ENCODE results near the gene CROCC2.

The CROCC2 gene

DNA sequence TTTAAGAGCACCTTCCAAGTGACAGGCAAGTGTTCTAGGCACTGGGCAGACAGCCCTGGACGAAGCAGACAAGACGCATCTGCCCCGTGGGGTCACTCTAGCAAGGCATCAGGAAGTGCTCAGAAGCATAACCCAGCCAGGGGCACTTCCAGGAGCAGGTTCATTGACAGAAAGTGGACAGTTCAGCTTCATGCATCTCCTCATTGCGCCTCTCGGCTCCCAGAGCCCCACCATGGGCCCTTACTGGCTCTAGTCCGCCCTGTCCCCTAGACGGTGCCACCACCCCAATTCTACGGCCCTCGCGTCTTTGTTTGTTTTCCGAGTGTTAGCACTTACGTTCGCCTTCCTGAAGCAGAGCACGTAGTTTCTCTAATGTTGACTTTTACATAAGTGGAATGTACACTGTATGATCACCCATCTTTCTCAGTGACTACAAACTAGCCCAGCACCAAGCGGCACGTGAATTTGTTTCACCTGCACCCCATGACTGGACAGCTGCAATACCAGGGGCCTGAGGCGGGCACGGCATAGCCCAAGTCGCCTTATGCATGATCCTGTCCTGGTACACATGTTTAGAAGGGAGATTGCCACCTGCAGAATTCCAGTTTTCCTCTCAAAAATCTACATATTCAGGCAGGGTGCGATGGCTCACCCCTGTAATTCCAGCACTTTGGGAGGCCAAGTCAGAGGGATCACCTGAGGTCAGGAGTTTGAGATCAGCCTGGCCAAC lies 125.5 kb downstream of the CROCC2 start:
- no peak overlapping the region for H3K4me3 ChIP-seq (ENCODE audit: low read depth, low read length)
- peaks cover 32% of the 10 kb centered on the region for H3K27me3 ChIP-seq (ENCODE audit: control insufficient read depth, insufficient read depth, low read length)
- H3K27ac ChIP-seq (ENCODE audit: low read depth, low read length) = no peak overlapping the region
- H3K9ac ChIP-seq (ENCODE audit: low read length) = no peak overlapping the region
- peaks cover 8% of the 10 kb centered on the region for H3K4me1 ChIP-seq (ENCODE audit: control insufficient read depth, insufficient read depth, low read length)
- H3K36me3 ChIP-seq (ENCODE audit: control insufficient read depth, insufficient read depth, low read length) = no peaks in the 10 kb centered on the region
- peaks cover 8% of the 10 kb centered on the region; the same call in 1 of the 2 replicates for H3K9me3 ChIP-seq (ENCODE audit: control insufficient read depth, insufficient read depth, low read depth, low read length)

DNA sequence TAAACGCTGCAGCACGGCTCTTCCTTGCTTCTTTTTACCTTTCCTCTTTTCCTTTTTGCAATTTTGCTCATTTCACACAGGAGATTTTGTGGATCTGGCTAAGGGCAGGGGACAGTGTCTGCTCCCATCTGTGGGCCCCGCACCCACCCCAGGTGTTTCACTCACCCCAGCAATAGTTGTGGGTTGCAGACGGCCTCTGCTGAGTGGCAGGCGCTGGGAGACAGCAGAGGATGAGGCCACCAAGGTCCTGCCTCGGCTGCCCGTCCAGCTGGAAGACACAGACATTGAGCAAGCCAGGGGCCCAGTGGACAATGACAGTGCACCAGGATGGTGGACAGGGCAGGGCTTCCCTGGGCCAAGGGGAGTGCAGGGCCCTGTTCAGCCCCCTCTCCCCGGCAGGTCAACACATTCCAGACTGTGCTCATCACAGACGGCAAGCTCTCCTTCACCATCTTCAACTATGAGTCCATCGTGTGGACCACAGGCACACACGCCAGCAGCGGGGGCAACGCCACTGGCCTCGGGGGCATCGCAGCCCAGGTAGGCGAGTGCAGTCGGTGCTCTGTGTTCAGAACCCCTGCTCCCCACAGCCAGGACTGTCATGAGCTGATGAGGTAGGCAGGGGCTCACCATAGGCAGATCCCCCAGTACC lies 127.3 kb downstream of the CROCC2 start:
- H3K27me3 ChIP-seq (ENCODE audit: control insufficient read depth, insufficient read depth, low read length) = peaks cover 51% of the 10 kb centered on the region
- no peak overlapping the region for H3K27ac ChIP-seq (ENCODE audit: low read depth, low read length)
- no peak overlapping the region for H3K4me3 ChIP-seq (ENCODE audit: low read depth, low read length)
- H3K9me3 ChIP-seq (ENCODE audit: control insufficient read depth, insufficient read depth, low read depth, low read length) = no peaks in the 10 kb centered on the region
- H3K36me3 ChIP-seq (ENCODE audit: control insufficient read depth, insufficient read depth, low read length) = no peaks in the 10 kb centered on the region
- no peak overlapping the region for H3K9ac ChIP-seq (ENCODE audit: low read length)
- peaks cover 11% of the 10 kb centered on the region for H3K4me1 ChIP-seq (ENCODE audit: control insufficient read depth, insufficient read depth, low read length)

DNA sequence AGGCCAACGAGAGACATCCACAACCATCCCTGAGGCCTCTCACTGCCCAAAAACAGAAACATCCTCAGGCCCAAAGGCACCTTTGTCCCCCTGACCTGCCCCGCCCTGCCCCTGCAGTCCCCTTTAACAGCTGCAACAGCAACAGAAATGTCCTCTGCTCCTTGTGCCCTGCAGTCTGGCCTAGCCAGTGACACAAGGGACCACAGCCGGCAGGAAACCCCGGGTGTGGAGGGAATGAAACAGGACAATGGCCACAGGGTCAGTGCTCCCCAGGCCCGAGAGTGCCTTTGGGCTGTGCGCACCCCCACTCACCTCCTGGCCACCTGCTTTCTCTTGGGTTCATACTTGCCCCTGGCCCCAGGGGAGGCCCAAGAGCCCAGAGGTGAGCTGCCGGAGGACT lies 127.9 kb downstream of the CROCC2 start:
- H3K9ac ChIP-seq (ENCODE audit: low read length) = no peak overlapping the region
- H3K36me3 ChIP-seq (ENCODE audit: control insufficient read depth, insufficient read depth, low read length) = no peaks in the 10 kb centered on the region
- H3K4me1 ChIP-seq (ENCODE audit: control insufficient read depth, insufficient read depth, low read length) = peaks cover 11% of the 10 kb centered on the region
- peaks cover 56% of the 10 kb centered on the region for H3K27me3 ChIP-seq (ENCODE audit: control insufficient read depth, insufficient read depth, low read length)
- H3K4me3 ChIP-seq (ENCODE audit: low read depth, low read length) = no peak overlapping the region
- no peak overlapping the region for H3K27ac ChIP-seq (ENCODE audit: low read depth, low read length)
- H3K9me3 ChIP-seq (ENCODE audit: control insufficient read depth, insufficient read depth, low read depth, low read length) = no peaks in the 10 kb centered on the region

DNA sequence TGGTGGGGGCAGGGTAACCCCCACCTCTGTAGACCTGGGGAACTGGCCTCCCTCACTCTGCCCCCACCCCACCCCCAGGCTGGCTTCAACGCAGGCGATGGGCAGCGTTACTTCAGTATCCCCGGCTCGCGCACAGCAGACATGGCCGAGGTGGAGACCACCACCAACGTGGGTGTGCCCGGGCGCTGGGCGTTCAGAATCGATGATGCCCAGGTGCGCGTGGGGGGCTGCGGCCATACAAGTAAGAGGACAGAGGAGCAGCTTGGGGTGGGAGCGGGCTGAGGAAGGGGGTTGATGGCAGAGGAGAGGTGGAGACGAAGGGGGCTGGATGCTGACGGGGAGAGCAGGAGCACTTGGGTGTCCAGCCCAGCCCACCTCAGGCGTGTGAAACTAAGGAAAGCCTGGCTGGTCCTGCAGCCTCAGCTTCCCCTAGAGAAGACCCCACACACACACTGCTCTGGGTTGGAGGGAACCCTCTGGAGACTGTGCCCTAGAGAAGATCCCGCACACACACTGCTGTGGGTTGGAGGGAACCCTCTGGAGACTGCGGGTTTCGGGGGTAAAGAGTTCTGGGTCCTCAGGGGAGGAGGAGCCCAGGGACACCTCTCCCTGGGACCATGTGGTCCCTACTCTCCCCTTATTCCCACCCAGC lies 128.5 kb downstream of the CROCC2 start:
- H3K4me3 ChIP-seq (ENCODE audit: low read depth, low read length) = no peak overlapping the region
- H3K4me1 ChIP-seq (ENCODE audit: control insufficient read depth, insufficient read depth, low read length) = peaks cover 11% of the 10 kb centered on the region
- H3K27ac ChIP-seq (ENCODE audit: low read depth, low read length) = no peak overlapping the region
- no peak overlapping the region for H3K9ac ChIP-seq (ENCODE audit: low read length)
- peaks cover 57% of the 10 kb centered on the region for H3K27me3 ChIP-seq (ENCODE audit: control insufficient read depth, insufficient read depth, low read length)
- H3K36me3 ChIP-seq (ENCODE audit: control insufficient read depth, insufficient read depth, low read length) = no peaks in the 10 kb centered on the region
- H3K9me3 ChIP-seq (ENCODE audit: control insufficient read depth, insufficient read depth, low read depth, low read length) = no peaks in the 10 kb centered on the region

DNA sequence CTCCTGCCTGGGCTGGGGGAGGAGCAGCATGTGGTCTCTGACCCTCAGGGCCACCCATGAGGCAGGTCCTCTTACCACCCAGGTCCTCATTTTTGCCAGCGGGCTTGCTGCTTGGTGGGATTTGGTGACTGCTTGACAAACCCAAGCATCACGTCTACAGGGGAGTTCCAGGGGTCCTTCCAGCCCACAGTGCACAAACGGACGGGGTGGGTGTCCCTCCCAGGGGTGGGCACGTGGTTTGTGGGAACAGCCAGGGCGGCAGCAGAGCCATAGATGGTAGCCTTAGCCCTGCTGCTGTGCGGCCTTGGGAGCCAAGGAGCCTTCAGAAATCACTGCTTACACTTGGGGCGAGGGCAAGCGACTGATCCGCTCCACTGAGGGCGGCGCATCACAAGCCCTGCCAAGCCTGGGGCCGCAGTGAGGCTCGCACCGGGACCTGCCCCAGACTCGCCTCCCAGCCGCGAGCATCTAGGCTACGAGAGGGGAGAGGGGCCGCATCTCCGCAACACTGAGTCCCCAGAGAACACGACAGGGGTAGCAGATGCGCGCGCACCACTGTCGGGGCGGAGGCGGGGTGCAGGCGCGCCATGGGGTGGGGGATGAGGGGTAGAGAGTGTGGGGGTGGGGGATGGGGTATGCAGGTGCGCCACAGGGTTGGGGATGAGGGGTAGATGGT lies 129.1 kb downstream of the CROCC2 start:
- H3K9me3 ChIP-seq (ENCODE audit: control insufficient read depth, insufficient read depth, low read depth, low read length) = no peaks in the 10 kb centered on the region

DNA sequence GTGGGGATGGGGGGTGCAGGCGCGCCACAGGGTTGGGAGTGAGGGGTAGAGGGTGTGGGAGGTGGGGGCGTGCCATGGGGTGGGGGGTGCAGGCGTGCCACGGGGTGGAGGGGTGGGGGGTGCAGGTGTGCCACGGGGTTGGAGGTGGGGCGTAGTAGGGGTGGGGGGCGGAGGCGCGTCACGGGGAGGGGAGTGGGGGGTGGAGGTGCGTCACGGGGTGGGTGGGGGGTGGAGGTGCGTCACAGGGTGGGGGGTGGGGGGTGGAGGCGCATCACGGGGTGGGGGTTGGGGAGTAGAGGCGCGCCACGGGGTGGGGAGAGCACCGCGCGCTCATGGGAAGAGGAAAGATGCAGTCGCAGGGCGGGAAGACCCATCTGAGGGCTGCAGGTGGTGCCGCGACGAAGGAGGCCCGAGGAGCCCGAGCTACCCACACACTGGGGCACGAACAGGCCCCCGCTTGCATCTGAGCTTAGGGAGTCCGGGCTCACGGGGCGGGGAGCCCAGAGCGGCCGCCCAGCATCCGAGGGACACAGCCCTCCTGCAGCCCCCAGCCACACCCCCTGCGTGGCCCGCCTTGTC lies 129.8 kb downstream of the CROCC2 start:
- Histone ChIP-seq H3K4me1 (ENCODE audit: control insufficient read depth, insufficient read depth, low read length) (peaks cover 11% of the 10 kb centered on the region), H3K36me3 (ENCODE audit: control insufficient read depth, insufficient read depth, low read length) (no peaks in the 10 kb centered on the region), H3K9me3 (ENCODE audit: control insufficient read depth, insufficient read depth, low read depth, low read length) (no peaks in the 10 kb centered on the region), H3K4me3 (ENCODE audit: low read depth, low read length) (peak overlapping the region; percentile 66), H3K27me3 (ENCODE audit: control insufficient read depth, insufficient read depth, low read length) (peaks cover 57% of the 10 kb centered on the region), H3K9ac (ENCODE audit: low read length) (no peak overlapping the region), H3K27ac (ENCODE audit: low read depth, low read length) (no peak overlapping the region)

More for the DNA sequence above, 129.1 kb downstream of the CROCC2 start:
- Histone ChIP-seq H3K27me3 (ENCODE audit: control insufficient read depth, insufficient read depth, low read length) (peaks cover 55% of the 10 kb centered on the region), H3K27ac (ENCODE audit: low read depth, low read length) (no peak overlapping the region), H3K9ac (ENCODE audit: low read length) (no peak overlapping the region), H3K4me1 (ENCODE audit: control insufficient read depth, insufficient read depth, low read length) (peaks cover 11% of the 10 kb centered on the region), H3K36me3 (ENCODE audit: control insufficient read depth, insufficient read depth, low read length) (no peaks in the 10 kb centered on the region), H3K4me3 (ENCODE audit: low read depth, low read length) (peak overlapping the region; percentile 40; the same call in 1 of the 2 replicates)

DNA sequence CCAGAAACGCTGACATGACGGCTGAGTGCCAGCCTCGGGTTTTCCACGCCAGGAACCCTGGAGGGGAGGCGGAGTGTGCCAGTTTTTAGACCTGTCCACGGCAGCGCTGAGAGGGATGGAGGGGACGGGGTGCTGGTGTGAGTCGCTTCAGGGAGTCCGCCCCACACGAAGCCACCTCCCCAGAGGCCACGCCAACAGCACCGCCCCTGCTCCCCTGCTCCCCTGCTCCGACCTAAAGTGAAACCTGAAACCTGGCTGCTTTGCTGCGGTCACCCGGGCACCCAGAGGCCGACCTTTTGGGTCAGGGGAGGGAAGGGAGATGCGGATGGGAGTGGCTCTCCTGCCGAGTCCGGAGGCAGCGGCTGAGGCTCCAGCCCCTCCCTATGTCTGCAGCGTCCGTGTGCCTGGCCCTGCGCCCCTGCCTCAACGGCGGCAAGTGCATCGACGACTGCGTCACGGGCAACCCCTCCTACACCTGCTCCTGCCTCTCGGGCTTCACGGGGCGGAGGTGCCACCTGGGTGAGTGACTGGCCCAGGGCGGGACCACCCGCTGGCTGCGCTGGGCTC lies 130.3 kb downstream of the CROCC2 start:
- Histone ChIP-seq H3K4me1 (ENCODE audit: control insufficient read depth, insufficient read depth, low read length) (peaks cover 11% of the 10 kb centered on the region), H3K9me3 (ENCODE audit: control insufficient read depth, insufficient read depth, low read depth, low read length) (no peaks in the 10 kb centered on the region), H3K27me3 (ENCODE audit: control insufficient read depth, insufficient read depth, low read length) (peaks cover 57% of the 10 kb centered on the region), H3K4me3 (ENCODE audit: low read depth, low read length) (peak overlapping the region; percentile 66), H3K9ac (ENCODE audit: low read length) (no peak overlapping the region), H3K27ac (ENCODE audit: low read depth, low read length) (no peak overlapping the region), H3K36me3 (ENCODE audit: control insufficient read depth, insufficient read depth, low read length) (no peaks in the 10 kb centered on the region)

DNA sequence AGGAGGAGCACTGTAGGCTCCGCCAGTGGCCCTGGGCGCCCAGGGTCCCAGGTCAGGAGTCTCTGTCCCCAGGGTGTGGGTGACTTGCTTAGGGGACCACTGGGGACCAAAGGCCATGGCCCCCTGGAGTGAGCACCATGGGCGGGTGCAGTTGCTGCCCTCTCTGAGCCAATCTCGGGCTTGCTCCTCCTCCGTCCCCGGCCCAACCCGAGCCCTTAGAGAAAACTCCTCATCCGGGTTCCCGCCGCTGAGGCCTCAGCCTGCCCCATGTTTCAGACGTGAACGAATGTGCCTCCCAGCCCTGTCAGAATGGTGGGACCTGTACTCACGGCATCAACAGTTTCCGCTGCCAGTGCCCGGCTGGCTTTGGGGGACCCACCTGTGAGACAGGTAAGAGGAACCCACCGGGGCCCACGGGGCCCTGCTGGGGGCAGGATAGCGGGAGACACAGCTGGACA lies 130.9 kb downstream of the CROCC2 start:
- peak overlapping the region; percentile 66 for H3K4me3 ChIP-seq (ENCODE audit: low read depth, low read length)
- H3K27me3 ChIP-seq (ENCODE audit: control insufficient read depth, insufficient read depth, low read length) = peaks cover 57% of the 10 kb centered on the region
- no peak overlapping the region for H3K9ac ChIP-seq (ENCODE audit: low read length)
- no peak overlapping the region for H3K27ac ChIP-seq (ENCODE audit: low read depth, low read length)
- H3K9me3 ChIP-seq (ENCODE audit: control insufficient read depth, insufficient read depth, low read depth, low read length) = no peaks in the 10 kb centered on the region
- H3K36me3 ChIP-seq (ENCODE audit: control insufficient read depth, insufficient read depth, low read length) = no peaks in the 10 kb centered on the region
- peaks cover 11% of the 10 kb centered on the region for H3K4me1 ChIP-seq (ENCODE audit: control insufficient read depth, insufficient read depth, low read length)

DNA sequence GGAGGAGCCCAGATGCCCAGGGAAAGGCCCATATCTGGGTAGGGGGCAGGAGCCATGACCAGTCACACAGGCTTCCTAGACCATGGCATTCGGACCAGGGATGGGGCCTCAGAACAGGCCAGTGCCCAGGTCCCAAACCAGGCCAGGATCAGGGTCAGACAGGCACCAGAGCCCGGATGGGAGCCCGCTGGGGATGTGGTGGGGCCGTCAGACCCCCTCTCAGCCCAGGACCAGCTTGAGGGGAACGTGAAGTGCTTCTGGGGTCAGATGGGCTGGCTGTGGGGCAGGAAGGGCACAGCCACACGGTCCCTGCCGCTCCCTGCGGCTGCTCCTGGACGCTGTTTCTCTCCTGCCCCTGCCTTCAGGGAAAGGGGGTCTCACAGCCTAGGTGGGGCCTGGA lies 131.4 kb downstream of the CROCC2 start:
- Histone ChIP-seq H3K9ac (ENCODE audit: low read length) (no peak overlapping the region), H3K4me1 (ENCODE audit: control insufficient read depth, insufficient read depth, low read length) (peaks cover 11% of the 10 kb centered on the region), H3K27ac (ENCODE audit: low read depth, low read length) (no peak overlapping the region), H3K27me3 (ENCODE audit: control insufficient read depth, insufficient read depth, low read length) (peaks cover 58% of the 10 kb centered on the region), H3K9me3 (ENCODE audit: control insufficient read depth, insufficient read depth, low read depth, low read length) (no peaks in the 10 kb centered on the region), H3K4me3 (ENCODE audit: low read depth, low read length) (no peak overlapping the region), H3K36me3 (ENCODE audit: control insufficient read depth, insufficient read depth, low read length) (no peaks in the 10 kb centered on the region)

DNA sequence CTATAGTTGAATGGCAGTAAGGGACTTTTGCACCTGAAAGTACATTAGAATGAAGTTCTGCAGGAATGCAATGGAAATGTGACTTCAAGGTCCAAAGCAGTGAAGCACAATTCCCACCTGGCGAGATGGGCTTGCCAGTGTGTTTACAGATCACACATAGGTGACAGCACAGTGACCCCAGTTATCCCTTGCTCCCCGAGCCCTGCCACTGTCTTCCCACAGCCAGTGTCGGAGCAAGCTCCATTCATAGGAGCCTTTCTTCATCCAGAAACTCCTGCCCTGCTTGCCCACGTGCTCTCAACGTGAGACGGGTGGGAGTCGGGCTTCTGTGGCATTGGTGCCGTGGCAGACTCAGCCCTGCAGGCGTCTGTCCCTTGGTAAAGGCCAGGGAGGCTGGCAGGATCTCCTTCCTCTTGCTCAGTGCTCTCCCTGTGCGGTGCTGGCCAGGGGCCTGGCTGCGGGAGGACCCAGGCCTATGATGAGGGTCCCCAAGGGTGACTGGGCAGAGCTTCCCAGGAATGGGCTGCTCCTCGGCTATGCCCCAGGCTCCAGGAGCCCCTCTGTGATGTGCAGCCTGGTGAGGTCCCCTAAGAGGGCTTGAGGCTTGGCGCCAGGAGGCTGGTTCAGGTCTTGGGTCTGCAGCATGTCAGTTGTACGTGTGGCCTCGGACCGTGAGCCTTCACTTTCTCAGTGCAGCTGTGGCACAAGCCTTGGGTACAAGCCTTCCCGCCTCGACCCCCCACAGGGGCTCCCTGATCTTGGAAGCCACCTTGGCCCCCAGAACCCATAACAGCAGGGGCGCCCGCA lies 132.4 kb downstream of the CROCC2 start:
- no peak overlapping the region for H3K27ac ChIP-seq (ENCODE audit: low read depth, low read length)
- peaks cover 63% of the 10 kb centered on the region for H3K27me3 ChIP-seq (ENCODE audit: control insufficient read depth, insufficient read depth, low read length)

More for the DNA sequence above, 132.4 kb downstream of the CROCC2 start:
- H3K4me1 ChIP-seq (ENCODE audit: control insufficient read depth, insufficient read depth, low read length) = peaks cover 11% of the 10 kb centered on the region
- H3K36me3 ChIP-seq (ENCODE audit: control insufficient read depth, insufficient read depth, low read length) = no peaks in the 10 kb centered on the region
- H3K9ac ChIP-seq (ENCODE audit: low read length) = no peak overlapping the region
- H3K4me3 ChIP-seq (ENCODE audit: low read depth, low read length) = no peak overlapping the region
- no peaks in the 10 kb centered on the region for H3K9me3 ChIP-seq (ENCODE audit: control insufficient read depth, insufficient read depth, low read depth, low read length)
